HG03520 (cell line): ENCODE measurements around the gene GNG7.
"Not testable (repeated sequence)": the region's sequence is repeated elsewhere in the genome, so short reads cannot be mapped to it uniquely, and the experiment has no call there.

Experiments
- ATAC-seq: cut with Tn5 transposase; IDR thresholded peaks from one replicate; pipeline ENCODE4 v1.9.1; 2021; ENCODE audit warnings: mild to moderate bottlenecking, moderate library complexity; ENCODE audit not compliant: unreplicated experiment

GNG7 gene

GRCh38 chr19:2646866-2647535 lies 55.5 kb downstream of the GNG7 start:
- no peak for ATAC-seq

- ATAC-seq: no peak
These were observed 56.7 kb downstream of the GNG7 start for GRCh38 chr19:2645826-2646225.

GRCh38 chr19:2643123-2643737 lies 59.3 kb downstream of the GNG7 start:
- ATAC-seq: not testable (repeated sequence)

DNA sequence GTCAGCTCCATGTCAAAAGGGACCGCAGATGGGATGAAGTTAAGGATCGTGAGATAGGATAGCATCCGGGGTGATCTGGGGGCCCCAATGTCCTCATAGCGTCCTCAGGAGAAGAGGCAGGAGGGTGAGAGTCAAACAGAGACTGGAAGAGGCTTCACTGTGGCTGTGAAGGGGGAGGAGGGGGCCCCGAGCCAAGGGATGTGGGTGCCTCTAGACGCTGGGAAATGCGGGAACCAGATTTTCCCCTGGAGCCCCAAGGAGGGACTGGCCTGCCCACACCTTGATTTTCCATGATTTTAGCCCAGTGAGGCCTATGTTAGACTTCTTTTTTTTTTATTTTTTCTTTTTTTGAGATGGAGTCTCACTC lies 61.2 kb downstream of the GNG7 start:
- no peak for ATAC-seq

DNA sequence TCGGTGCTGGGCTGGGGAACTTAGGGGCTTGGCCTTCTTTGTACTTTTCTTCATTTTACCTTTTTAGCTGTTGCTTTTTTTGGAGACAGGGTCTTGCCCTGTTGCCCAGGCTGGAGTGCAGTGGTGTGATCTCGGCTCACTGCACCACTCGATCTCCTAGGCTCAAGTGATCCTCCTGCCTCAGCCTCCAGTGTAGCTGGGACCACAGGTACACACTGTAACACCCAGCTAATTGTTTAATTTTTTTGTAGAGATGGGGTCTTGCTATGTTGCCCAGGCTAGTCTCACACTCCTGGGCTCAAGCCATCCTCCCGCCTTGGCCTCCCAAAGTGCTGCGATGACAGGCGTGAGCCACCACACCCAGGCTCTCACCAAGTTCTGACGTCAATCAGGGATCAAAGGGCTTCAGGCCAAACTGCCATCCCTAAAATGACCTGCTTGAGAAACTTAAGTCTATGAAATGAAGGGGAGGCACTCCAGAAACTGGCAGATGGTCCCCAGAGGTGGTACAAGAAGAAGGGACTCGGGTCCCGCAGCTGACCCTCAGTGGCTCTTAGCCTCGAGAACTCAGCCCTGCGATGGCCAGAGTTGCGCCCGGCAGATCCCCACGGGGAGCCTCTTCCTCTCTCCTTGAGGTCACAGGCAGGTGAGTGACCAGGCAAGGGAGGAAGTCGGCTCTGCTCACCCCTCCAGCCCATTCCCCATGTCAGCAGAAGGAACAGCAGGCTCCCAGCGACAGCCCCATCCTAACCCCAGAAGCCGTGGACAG lies 61.7 kb downstream of the GNG7 start:
- no peak for ATAC-seq

- no peak for ATAC-seq
These were observed 62.5 kb downstream of the GNG7 start for GRCh38 chr19:2639999-2640398.

- no peak for ATAC-seq
These were observed 64.0 kb downstream of the GNG7 start for GRCh38 chr19:2638417-2638940.

GRCh38 chr19:2636897-2637683 lies 65.4 kb downstream of the GNG7 start:
- ATAC-seq: no peak

DNA sequence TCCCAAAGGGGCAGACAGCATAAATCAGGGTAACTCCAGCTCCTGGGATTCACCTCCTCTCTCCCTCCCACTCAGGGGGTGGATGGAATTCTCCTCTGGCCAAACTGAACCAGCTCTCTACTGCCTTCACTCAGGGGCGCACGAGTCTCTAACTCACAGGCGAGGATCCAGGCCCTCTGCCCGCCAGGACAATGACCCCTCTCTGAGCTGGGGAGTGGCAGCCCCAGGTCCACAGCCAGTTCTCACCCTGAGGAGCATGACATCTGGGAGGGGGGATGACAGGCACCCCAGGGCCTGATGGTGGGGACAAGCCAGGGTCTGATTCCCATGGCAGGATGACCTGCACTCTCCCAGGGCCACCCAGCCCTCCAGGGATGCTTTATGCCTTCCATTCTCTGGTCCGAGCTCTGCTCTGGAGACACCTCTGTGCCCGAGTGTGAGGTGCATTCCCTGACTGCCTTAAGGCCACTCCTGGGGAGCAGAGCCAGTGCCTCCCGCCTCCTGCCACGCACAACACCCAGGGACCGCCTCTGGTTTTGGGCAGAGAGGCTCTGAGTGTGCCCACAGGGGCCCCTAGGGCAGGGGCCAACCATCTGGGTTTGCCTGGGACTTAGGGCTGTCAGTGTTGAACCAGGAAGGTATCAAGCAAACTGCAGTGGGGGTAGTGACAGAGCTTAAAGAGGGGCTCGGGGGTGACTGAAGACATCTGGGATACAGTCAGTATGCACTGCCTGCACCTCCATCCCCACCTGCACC lies 66.2 kb downstream of the GNG7 start:
- ATAC-seq: no peak

GRCh38 chr19:2634960-2635359 lies 67.5 kb downstream of the GNG7 start:
- ATAC-seq: no peak

DNA sequence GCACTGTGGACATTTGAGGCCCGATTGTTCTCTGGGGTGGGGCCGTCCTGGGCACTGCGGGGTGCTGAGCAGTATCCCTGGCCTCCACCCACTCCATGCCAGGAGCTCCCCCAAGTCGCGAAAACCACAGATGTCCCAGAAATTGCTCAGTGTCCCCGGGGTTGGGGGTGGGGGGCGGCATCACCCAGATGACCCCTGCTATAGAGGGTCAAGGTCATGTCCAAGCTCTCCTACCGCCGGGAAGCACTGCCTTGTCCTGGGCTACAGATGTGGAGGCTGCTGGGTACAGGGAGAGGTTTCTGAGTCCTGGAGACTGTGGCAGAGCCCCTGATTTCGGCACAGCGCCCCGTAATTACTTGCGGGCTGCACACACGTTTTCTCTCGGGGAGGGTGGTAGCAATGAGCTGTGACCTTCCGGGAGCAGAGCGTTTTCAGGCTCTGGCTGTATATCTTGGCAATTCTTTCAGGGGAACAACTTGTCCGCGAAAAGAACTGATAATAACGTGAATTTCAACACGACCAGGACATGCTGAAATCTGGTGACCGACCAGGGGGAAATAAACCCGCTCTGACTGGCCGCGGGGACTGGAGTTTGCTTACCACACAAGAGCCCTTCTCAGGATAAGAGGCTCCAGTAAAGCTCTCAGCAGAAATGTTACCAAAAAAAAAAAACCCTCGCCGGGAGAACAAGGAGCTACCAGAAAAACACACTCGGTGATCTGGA lies 68.1 kb downstream of the GNG7 start:
- ATAC-seq: no peak

- no peak for ATAC-seq
These were observed 68.8 kb downstream of the GNG7 start for GRCh38 chr19:2633693-2634075.

- ATAC-seq: no peak
These were observed 71.2 kb downstream of the GNG7 start for GRCh38 chr19:2631213-2631821.

GRCh38 chr19:2630352-2631001 lies 72.0 kb downstream of the GNG7 start:
- ATAC-seq: no peak

DNA sequence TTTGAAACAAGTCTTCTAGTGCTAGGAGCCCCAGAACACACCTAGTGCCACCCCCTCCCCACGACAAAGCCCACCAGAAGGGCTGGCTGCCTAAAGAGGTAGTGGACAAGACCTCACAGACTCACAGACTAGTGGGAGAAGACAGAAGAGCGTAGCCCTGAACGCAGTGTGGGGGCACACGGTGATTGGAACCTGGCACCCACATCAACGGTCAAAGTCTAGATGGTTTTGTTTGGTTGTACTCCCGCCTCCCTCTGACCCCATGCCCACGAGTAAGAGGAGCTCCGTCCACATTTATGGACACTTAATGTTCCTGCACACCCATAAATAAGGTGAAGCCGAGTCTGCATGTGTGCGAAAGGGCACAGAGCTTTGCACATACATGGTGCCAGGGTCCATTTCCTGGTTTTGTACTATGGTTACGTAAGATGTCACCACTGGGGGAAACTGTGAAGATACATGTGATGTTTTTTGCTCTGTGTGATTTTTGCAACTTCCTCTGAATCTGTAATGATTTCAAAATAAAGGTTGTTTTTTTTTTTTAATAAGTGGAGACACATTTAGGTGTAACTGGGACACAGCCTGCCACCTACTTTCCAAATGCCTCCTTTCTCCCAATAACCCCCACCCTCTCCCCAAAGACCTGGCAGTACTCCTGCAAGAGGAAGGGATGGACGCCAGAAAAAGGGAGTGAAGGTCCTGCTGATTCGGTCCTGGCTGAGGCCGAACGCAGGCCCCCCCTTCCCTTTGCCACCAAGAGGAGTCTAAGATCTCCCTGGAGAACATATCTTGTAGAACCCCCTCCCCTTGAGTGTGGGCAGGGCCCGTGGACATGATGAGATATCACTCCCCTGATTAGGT lies 72.8 kb downstream of the GNG7 start:
- ATAC-seq: no peak

DNA sequence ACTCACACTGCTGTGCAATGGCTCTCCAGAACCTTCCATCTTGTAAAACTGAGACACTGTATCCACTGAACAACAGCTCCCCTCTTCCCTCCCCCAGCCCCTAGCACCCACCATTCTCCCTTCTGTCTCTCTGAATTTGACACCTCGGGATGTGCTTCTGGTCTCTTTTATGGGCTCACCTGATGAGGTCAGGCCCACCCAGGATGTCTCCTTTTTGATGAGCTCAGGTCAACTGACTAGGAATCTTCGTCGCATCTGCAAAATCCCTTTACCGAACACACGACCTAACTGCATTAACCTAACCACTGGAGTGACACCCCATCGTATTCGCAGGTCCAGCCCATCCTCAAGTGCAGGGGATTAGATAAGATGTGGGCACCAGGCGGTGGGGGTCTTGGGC lies 73.9 kb downstream of the GNG7 start:
- ATAC-seq: no peak

- ATAC-seq: no peak
These were observed 74.6 kb downstream of the GNG7 start for GRCh38 chr19:2627855-2628254.

GRCh38 chr19:2627319-2627829 lies 75.1 kb downstream of the GNG7 start:
- no peak for ATAC-seq
